M059J (cell line): ENCODE results near the gene ZBTB21. TPM values are rescaled to one million over a fixed set of nuclear protein-coding genes. Genes with fewer than 3 reads are reported as not detected.
"Not testable (repeated sequence)": the region's sequence is repeated elsewhere in the genome, so short reads cannot be mapped to it uniquely, and the experiment has no call there.

Source experiments
- DNase-seq: peaks from one replicate; pipeline ENCODE4 v3.0.0-alpha.2; 2012; ENCODE audit warnings: low read depth
- total RNA-seq: library from RNA; depleted of rRNA; stranded (reverse); fragments of >200 nt; shearing (Covaris generic); gene quantifications from 2 replicates; pipeline ENCODE4 v1.2.3, GENCODE V29; 2014

The ZBTB21 gene
- total RNA-seq, 1 experiment from 2014 or later = 18.4 TPM

GRCh38 chr21:41995577-41995976, 14.6 kb downstream of the ZBTB21 start:
- no peak for DNase-seq

GRCh38 chr21:41994613-41995012, 15.5 kb downstream of the ZBTB21 start:
- DNase-seq = not testable (repeated sequence)

GRCh38 chr21:41993744-41994143, 16.4 kb downstream of the ZBTB21 start:
- DNase-seq = peak; percentile 72

- DNase-seq = no peak
Measured at GRCh38 chr21:41992576-41992975, 17.6 kb downstream of the ZBTB21 start.

GRCh38 chr21:41991659-41992058, 18.5 kb downstream of the ZBTB21 start:
- DNase-seq = no peak

GRCh38 chr21:41989698-41990097, 20.5 kb downstream of the ZBTB21 start:
- DNase-seq = no peak

- no peak for DNase-seq
Measured at GRCh38 chr21:41987310-41987709, 22.9 kb downstream of the ZBTB21 start.

GRCh38 chr21:41985662-41986416, 24.3 kb downstream of the ZBTB21 start:
- no peak for DNase-seq

- DNase-seq = no peak
Measured at GRCh38 chr21:41983229-41983628, 26.9 kb downstream of the ZBTB21 start.

GRCh38 chr21:41980561-41980960, 29.6 kb downstream of the ZBTB21 start:
- peak; percentile 52 for DNase-seq

- DNase-seq = peak; percentile 14
Measured at GRCh38 chr21:41979751-41980369, 30.3 kb downstream of the ZBTB21 start.

- no peak for DNase-seq
Measured at GRCh38 chr21:41979335-41979734, 30.8 kb downstream of the ZBTB21 start.

- no peak for DNase-seq
Measured at GRCh38 chr21:41977034-41977950, 32.9 kb downstream of the ZBTB21 start.

- no peak for DNase-seq
Measured at GRCh38 chr21:41976611-41977010, 33.5 kb downstream of the ZBTB21 start.

- DNase-seq = no peak
Measured at GRCh38 chr21:41975391-41976272, 34.5 kb downstream of the ZBTB21 start.

GRCh38 chr21:41974752-41975053, 35.5 kb downstream of the ZBTB21 start:
- DNase-seq = no peak

- DNase-seq = no peak
Measured at GRCh38 chr21:41973861-41974751, 36.1 kb downstream of the ZBTB21 start.

GRCh38 chr21:41973427-41973831, 36.7 kb downstream of the ZBTB21 start:
- DNase-seq = no peak

- DNase-seq = no peak
Measured at GRCh38 chr21:41972511-41973205, 37.5 kb downstream of the ZBTB21 start.

- no peak for DNase-seq
Measured at GRCh38 chr21:41971891-41972290, 38.3 kb downstream of the ZBTB21 start.
